Effector memory CD8-positive, alpha-beta T cell (primary cell): Measurements from ENCODE around the gene KIF2A.
A peak's percentile ranks its signal among the peaks of the same experiment; 100 is the strongest.

Experiments used
- ATAC-seq: fragments of 150-1000 bp; cut with Tn5 transposase; replicated peaks from 2 replicates; pipeline ENCODE4 v1.10.0; 2021; ENCODE audit warnings: mild to moderate bottlenecking, moderate library complexity
- DNase-seq, 3 experiments: peaks; one replicate each; pipeline ENCODE4 v3.0.0; 2021
- H3K27ac Mint-ChIP-seq, 2 donors: one replicate each; pipeline ENCODE4 v1.8.0; 2022; ENCODE audit warnings: mild to moderate bottlenecking in 2 of 2, mixed read lengths in 2 of 2, moderate library complexity in 2 of 2
- H3K27me3 Mint-ChIP-seq, 2 donors: one replicate each; pipeline ENCODE4 v1.8.0; 2022; ENCODE audit warnings: mixed read lengths in 2 of 2
- H3K36me3 Mint-ChIP-seq: one replicate; pipeline ENCODE4 v1.8.0; 2022; ENCODE audit warnings: mild to moderate bottlenecking, moderate library complexity, mixed read lengths; ENCODE audit not compliant: insufficient read depth
- H3K4me1 Mint-ChIP-seq, 2 donors: one replicate each; pipeline ENCODE4 v1.8.0; 2022; ENCODE audit warnings: low read depth in 2 of 2, mixed read lengths in 2 of 2
- H3K4me3 Mint-ChIP-seq, 2 donors: one replicate each; pipeline ENCODE4 v1.8.0; 2022; ENCODE audit warnings: mild to moderate bottlenecking in 2 of 2, mixed read lengths in 2 of 2, moderate library complexity in 2 of 2
- H3K9me3 Mint-ChIP-seq, 2 donors: one replicate each; pipeline ENCODE4 v1.8.0; 2022; ENCODE audit warnings: mixed read lengths in 2 of 2
- total RNA-seq, 9 experiments: gene quantifications; one replicate each; lab custom pipeline; 2026; lab: John Stamatoyannopoulos, UW

KIF2A gene
- 162 to 344 (median 293) reads per million in 9 experiments for total RNA-seq

GRCh38 chr5:62305715-62306322 is at the start of gene KIF2A:
KIF2A (plus strand) TSS chr5:62306206; CDS start chr5:62306473, 267 bp downstream.
- H3K9me3 Mint-ChIP-seq = no peaks in the 10 kb centered on the region
- peaks cover 41% of the 10 kb centered on the region for H3K36me3 Mint-ChIP-seq
- peaks cover 36 to 45% of the 10 kb centered on the region in 2 donors for H3K4me1 Mint-ChIP-seq
- H3K27me3 Mint-ChIP-seq = no peaks in the 10 kb centered on the region
- peak within 1 kb of the TSS; percentile 93 to 98 for H3K27ac Mint-ChIP-seq
- ATAC-seq = peak; percentile 81
- H3K4me3 Mint-ChIP-seq = peak within 1 kb of the TSS; percentile 89 to 98
- peak; percentile 87 to 93 (median 89) for DNase-seq

DNA sequence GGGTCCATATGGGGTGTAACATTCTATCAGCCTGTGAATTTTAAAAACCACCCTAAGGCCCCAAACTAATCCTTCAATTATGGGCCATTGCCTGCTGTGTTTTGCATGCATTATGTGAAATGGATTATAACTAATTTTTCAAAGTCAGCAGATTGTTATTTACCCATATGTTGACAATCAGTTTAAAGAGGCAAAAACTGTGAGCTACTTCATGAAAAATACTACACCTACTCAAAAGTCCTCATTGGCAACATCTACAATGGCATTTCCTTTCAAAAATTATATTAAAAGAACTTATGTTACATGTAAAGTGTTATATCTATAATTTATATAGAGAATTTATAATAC is 49.0 kb upstream of the KIF2A start:
- H3K27ac Mint-ChIP-seq = peak overlapping the region; percentile 78 to 91
- H3K4me3 Mint-ChIP-seq = peak overlapping the region; percentile 73
- no peaks in the 10 kb centered on the region for H3K27me3 Mint-ChIP-seq
- DNase-seq = no peak
- H3K4me1 Mint-ChIP-seq = peaks cover 24 to 30% of the 10 kb centered on the region in 2 donors
- peaks cover 4% of the 10 kb centered on the region for H3K36me3 Mint-ChIP-seq
- peaks cover 0 to 8% of the 10 kb centered on the region in 2 donors for H3K9me3 Mint-ChIP-seq
- no peak for ATAC-seq

DNA sequence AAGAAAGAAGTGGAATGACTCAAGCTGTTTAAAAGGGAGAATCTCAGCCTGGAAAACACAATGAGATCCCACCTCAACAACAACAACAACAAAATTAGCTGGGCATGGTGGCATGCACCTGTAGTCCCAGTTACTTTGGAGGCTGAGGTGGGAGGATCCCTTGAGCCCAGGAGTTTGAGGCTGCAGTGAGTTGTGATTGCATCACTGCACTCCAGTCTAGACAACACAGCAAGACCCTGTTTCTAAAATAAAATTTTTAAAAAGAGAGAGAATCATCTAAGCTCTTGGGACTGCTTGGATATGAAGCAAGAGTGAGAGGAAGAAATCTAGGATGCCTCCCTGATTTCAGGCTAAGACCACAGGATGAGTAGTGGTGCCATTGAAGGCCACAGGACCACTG is 47.4 kb upstream of the KIF2A start:
- peaks cover 4% of the 10 kb centered on the region for H3K36me3 Mint-ChIP-seq
- no peaks in the 10 kb centered on the region for H3K9me3 Mint-ChIP-seq
- H3K4me3 Mint-ChIP-seq = no peak overlapping the region
- H3K27ac Mint-ChIP-seq = peak overlapping the region in 1 of 2 donors; percentile 27
- DNase-seq (no peak), ATAC-seq (no peak)
- H3K4me1 Mint-ChIP-seq = peaks cover 22 to 30% of the 10 kb centered on the region in 2 donors
- no peaks in the 10 kb centered on the region for H3K27me3 Mint-ChIP-seq

GRCh38 chr5:62259699-62260250 is 46.2 kb upstream of the KIF2A start:
- H3K4me1 Mint-ChIP-seq = peaks cover 20 to 30% of the 10 kb centered on the region in 2 donors
- no peak overlapping the region for H3K27ac Mint-ChIP-seq
- H3K27me3 Mint-ChIP-seq = no peaks in the 10 kb centered on the region
- no peak for ATAC-seq
- H3K36me3 Mint-ChIP-seq = peaks cover 4% of the 10 kb centered on the region
- H3K4me3 Mint-ChIP-seq = no peak overlapping the region
- no peaks in the 10 kb centered on the region for H3K9me3 Mint-ChIP-seq
- DNase-seq = no peak

- Mint-ChIP-seq H3K4me1 (peaks cover 20 to 25% of the 10 kb centered on the region in 2 donors), H3K27me3 (no peaks in the 10 kb centered on the region), H3K36me3 (peaks cover 4% of the 10 kb centered on the region), H3K9me3 (no peaks in the 10 kb centered on the region), H3K27ac (no peak overlapping the region), H3K4me3 (no peak overlapping the region)
- no peak for DNase-seq
- no peak for ATAC-seq
Observed at GRCh38 chr5:62260513-62260912, 45.5 kb upstream of the KIF2A start.

- no peaks in the 10 kb centered on the region for H3K36me3 Mint-ChIP-seq
- no peaks in the 10 kb centered on the region for H3K9me3 Mint-ChIP-seq
- DNase-seq = no peak
- no peak overlapping the region for H3K27ac Mint-ChIP-seq
- ATAC-seq = no peak
- no peak overlapping the region for H3K4me3 Mint-ChIP-seq
- peaks cover 7% of the 10 kb centered on the region in 2 donors for H3K4me1 Mint-ChIP-seq
- no peaks in the 10 kb centered on the region for H3K27me3 Mint-ChIP-seq
Observed at GRCh38 chr5:62263401-62263800, 42.6 kb upstream of the KIF2A start.

GRCh38 chr5:62265648-62266112 is 40.3 kb upstream of the KIF2A start:
- Mint-ChIP-seq H3K4me1 (peaks cover 3 to 4% of the 10 kb centered on the region in 2 donors), H3K9me3 (no peaks in the 10 kb centered on the region), H3K4me3 (no peak overlapping the region), H3K27me3 (no peaks in the 10 kb centered on the region), H3K36me3 (no peaks in the 10 kb centered on the region), H3K27ac (peak overlapping the region in 1 of 2 donors; percentile 54)
- DNase-seq (no peak), ATAC-seq (no peak)

GRCh38 chr5:62266573-62266972 is 39.4 kb upstream of the KIF2A start:
- Mint-ChIP-seq H3K36me3 (no peaks in the 10 kb centered on the region), H3K9me3 (no peaks in the 10 kb centered on the region), H3K27ac (no peak overlapping the region), H3K4me1 (peaks cover 0 to 2% of the 10 kb centered on the region in 2 donors), H3K27me3 (no peaks in the 10 kb centered on the region), H3K4me3 (no peak overlapping the region)
- DNase-seq = no peak
- ATAC-seq = no peak

DNA sequence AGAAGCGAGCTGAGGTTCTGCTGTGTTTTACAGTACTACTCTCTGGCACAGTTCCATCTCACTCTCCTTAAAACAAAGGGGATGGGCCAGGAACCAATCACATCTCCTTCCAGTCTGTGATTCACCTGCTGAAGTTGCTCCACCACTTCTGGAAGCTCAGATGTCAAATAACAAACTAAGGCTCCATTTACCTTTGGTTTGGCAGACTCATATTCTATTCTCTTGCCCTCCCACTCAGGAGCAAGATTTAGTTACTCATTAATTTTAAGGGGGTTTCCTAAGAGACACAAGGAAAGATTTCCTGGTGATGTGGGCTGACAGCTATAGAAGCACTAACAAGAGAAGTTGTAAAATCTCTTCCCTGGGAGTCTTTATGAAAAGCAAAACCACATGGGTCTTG is 37.8 kb upstream of the KIF2A start:
- ATAC-seq (no peak), DNase-seq (no peak)
- Mint-ChIP-seq H3K27ac (no peak overlapping the region), H3K4me1 (peaks cover 0 to 2% of the 10 kb centered on the region in 2 donors), H3K9me3 (no peaks in the 10 kb centered on the region), H3K36me3 (no peaks in the 10 kb centered on the region), H3K27me3 (no peaks in the 10 kb centered on the region), H3K4me3 (no peak overlapping the region)

DNA sequence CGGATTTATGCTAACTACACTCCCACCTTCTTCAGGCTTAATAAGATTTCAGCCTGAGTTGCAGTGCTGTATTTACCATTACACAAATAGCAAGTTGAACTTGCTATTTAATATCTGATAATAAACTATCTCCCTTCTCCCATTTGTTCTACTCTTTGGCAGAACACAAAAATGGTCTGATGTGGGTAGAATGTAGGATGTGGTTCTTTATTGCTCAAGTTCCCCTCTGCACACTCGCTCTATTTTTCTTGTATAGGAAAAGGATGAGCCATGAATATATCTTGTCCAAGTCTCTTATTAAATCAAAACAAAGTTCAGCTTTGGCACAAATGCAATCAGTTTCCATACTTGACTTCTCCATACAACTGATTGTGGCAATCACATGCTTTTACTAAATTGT is 37.2 kb upstream of the KIF2A start:
- no peak overlapping the region for H3K27ac Mint-ChIP-seq
- DNase-seq (no peak), ATAC-seq (peak; percentile 45)
- H3K4me1 Mint-ChIP-seq = peaks cover 0 to 2% of the 10 kb centered on the region in 2 donors
- no peaks in the 10 kb centered on the region for H3K36me3 Mint-ChIP-seq
- no peaks in the 10 kb centered on the region for H3K9me3 Mint-ChIP-seq
- H3K4me3 Mint-ChIP-seq = no peak overlapping the region
- H3K27me3 Mint-ChIP-seq = no peaks in the 10 kb centered on the region

- H3K9me3 Mint-ChIP-seq = no peaks in the 10 kb centered on the region
- H3K27me3 Mint-ChIP-seq = no peaks in the 10 kb centered on the region
- no peak overlapping the region for H3K4me3 Mint-ChIP-seq
- no peak for DNase-seq
- no peak overlapping the region for H3K27ac Mint-ChIP-seq
- no peak for ATAC-seq
- peaks cover 0 to 2% of the 10 kb centered on the region in 2 donors for H3K4me1 Mint-ChIP-seq
- no peaks in the 10 kb centered on the region for H3K36me3 Mint-ChIP-seq
Observed at GRCh38 chr5:62271370-62271769, 34.6 kb upstream of the KIF2A start.

- no peak overlapping the region for H3K4me3 Mint-ChIP-seq
- H3K4me1 Mint-ChIP-seq = peaks cover under 1 to 2% of the 10 kb centered on the region in 2 donors
- no peaks in the 10 kb centered on the region for H3K9me3 Mint-ChIP-seq
- no peak for ATAC-seq
- no peak overlapping the region for H3K27ac Mint-ChIP-seq
- no peak for DNase-seq
- H3K36me3 Mint-ChIP-seq = no peaks in the 10 kb centered on the region
- H3K27me3 Mint-ChIP-seq = no peaks in the 10 kb centered on the region
Observed at GRCh38 chr5:62271870-62272269, 34.1 kb upstream of the KIF2A start.

DNA sequence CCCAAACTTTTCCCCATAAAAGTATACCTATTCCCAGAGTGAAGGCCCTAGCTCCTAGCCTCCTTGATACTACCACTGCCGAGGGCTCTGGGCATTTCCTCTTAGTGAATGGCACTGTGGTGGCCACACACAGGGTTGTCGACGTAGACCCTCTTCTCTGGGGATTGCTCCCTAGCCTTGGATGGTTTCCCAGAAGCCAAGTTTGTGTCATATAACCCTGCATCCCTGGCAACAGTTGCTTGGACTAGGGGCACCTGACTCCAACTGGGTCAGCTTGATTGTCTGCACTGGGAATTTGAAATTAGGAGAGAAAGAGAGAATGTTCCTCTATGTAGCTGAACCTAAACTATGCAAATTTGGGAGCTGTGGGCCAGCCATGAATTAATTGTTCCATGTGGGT is 32.3 kb upstream of the KIF2A start:
- ATAC-seq (no peak), DNase-seq (no peak)
- no peaks in the 10 kb centered on the region for H3K27me3 Mint-ChIP-seq
- H3K9me3 Mint-ChIP-seq = no peaks in the 10 kb centered on the region
- H3K4me1 Mint-ChIP-seq = peaks cover 4 to 5% of the 10 kb centered on the region in 2 donors
- H3K4me3 Mint-ChIP-seq = no peak overlapping the region
- no peaks in the 10 kb centered on the region for H3K36me3 Mint-ChIP-seq
- H3K27ac Mint-ChIP-seq = no peak overlapping the region

DNA sequence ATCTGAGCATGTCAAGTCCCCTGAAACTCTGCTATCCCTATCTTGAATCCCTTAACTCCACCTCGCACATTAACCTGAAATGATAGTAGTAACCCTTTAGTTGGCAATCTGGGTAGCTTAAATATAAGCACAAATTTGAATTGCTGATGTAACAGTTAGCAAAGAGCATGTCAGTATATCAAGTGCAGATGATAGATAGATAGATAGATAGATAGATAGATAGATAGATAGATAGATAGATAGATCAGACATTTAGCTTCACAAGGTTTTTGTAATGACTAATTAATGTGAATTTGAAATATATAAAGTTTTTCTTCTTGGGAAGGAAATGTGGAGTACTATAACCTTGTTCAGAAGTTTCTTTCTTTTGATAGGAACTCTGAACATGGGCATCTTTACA is 30.4 kb upstream of the KIF2A start:
- Mint-ChIP-seq H3K4me3 (no peak overlapping the region), H3K9me3 (no peaks in the 10 kb centered on the region), H3K4me1 (peaks cover 3 to 4% of the 10 kb centered on the region in 2 donors), H3K27ac (no peak overlapping the region), H3K27me3 (no peaks in the 10 kb centered on the region), H3K36me3 (no peaks in the 10 kb centered on the region)
- DNase-seq (no peak), ATAC-seq (no peak)
